ENCODE data around the gene SLC6A13.

DNA sequence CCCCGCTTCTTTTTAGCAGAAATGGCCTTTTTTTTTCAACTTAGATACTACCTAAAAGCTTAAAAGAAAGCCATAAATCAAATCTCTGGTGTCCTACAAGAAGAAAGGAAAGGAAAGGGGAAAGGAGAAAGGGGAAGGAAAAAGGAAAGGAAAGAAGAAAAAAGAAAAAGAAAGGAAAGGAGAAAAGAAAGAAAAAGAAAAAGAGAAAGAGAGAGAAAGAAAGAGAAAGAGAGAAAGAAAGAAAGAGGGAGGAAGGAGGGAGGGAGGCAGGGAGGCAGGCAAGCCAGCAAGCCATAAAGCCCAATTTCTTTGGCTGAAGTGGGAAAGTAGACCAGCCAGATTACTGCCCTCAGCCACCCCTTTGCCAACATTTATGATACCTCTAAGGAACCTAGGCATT, 32.5 kb upstream of the SLC6A13 start:
- TF ChIP-seq POLR2AphosphoS5 (IDR thresholded peaks at IDR 0.05) (no peak), EP300 (IDR thresholded peaks at IDR 0.05) (no peak), POLR2A (IDR thresholded peaks at IDR 0.05) (no peak)
- TF ChIP-seq, protein P1, sequence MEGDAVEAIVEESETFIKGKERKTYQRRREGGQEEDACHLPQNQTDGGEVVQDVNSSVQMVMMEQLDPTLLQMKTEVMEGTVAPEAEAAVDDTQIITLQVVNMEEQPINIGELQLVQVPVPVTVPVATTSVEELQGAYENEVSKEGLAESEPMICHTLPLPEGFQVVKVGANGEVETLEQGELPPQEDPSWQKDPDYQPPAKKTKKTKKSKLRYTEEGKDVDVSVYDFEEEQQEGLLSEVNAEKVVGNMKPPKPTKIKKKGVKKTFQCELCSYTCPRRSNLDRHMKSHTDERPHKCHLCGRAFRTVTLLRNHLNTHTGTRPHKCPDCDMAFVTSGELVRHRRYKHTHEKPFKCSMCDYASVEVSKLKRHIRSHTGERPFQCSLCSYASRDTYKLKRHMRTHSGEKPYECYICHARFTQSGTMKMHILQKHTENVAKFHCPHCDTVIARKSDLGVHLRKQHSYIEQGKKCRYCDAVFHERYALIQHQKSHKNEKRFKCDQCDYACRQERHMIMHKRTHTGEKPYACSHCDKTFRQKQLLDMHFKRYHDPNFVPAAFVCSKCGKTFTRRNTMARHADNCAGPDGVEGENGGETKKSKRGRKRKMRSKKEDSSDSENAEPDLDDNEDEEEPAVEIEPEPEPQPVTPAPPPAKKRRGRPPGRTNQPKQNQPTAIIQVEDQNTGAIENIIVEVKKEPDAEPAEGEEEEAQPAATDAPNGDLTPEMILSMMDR (IDR thresholded peaks at IDR 0.05), result no peak
